HEK293 (cell line): ENCODE measurements around the gene PTPRN2.

Experiments
- ZNF274 ChIP-seq, 2 experiments: fragments of 200-500 bp in 1 of 2; fragments of 450-650 bp in 1 of 2; sonication (Bioruptor generic) in 1 of 2; formaldehyde crosslinking in 1 of 2; IDR thresholded peaks; 2 replicates each; pipeline versions ENCODE4 v1.5.1 to v1.6.1; 2014 to 2016; ENCODE audit warnings: borderline replicate concordance in 1 of 2, inconsistent platforms in 1 of 2, low read length in 1 of 2, missing biosample characterization in 1 of 2, missing genetic modification characterization in 1 of 2
- ZNF558 ChIP-seq: fragments of 450-650 bp; formaldehyde crosslinking; IDR thresholded peaks from 2 replicates; pipeline ENCODE4 v1.5.1; 2016; ENCODE audit warnings: missing biosample characterization, missing genetic modification characterization
- TF ChIP-seq, protein P1 (sequence below): fragments of 450-650 bp; formaldehyde crosslinking; IDR thresholded peaks from 2 replicates; pipeline ENCODE4 v1.5.1; 2016; ENCODE audit warnings: missing biosample characterization, missing genetic modification characterization
- TF ChIP-seq, protein P2 (sequence below): fragments of 450-650 bp; formaldehyde crosslinking; IDR thresholded peaks from 2 replicates; pipeline ENCODE4 v1.5.1; 2016; ENCODE audit warnings: missing biosample characterization, missing genetic modification characterization
- TF ChIP-seq, protein P3 (sequence below): fragments of 450-650 bp; formaldehyde crosslinking; IDR thresholded peaks from 2 replicates; pipeline ENCODE4 v1.5.1; 2016; ENCODE audit warnings: missing biosample characterization, missing genetic modification characterization

GRCh38 chr7:158408318-158408920 is 179.2 kb downstream of the PTPRN2 start:
- TF ChIP-seq, protein P1, sequence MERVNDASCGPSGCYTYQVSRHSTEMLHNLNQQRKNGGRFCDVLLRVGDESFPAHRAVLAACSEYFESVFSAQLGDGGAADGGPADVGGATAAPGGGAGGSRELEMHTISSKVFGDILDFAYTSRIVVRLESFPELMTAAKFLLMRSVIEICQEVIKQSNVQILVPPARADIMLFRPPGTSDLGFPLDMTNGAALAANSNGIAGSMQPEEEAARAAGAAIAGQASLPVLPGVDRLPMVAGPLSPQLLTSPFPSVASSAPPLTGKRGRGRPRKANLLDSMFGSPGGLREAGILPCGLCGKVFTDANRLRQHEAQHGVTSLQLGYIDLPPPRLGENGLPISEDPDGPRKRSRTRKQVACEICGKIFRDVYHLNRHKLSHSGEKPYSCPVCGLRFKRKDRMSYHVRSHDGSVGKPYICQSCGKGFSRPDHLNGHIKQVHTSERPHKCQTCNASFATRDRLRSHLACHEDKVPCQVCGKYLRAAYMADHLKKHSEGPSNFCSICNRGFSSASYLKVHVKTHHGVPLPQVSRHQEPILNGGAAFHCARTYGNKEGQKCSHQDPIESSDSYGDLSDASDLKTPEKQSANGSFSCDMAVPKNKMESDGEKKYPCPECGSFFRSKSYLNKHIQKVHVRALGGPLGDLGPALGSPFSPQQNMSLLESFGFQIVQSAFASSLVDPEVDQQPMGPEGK (tag by site-specific recombination): no peak
- no peak for TF ChIP-seq ZNF558 (tag by site-specific recombination)
- TF ChIP-seq, protein P2, sequence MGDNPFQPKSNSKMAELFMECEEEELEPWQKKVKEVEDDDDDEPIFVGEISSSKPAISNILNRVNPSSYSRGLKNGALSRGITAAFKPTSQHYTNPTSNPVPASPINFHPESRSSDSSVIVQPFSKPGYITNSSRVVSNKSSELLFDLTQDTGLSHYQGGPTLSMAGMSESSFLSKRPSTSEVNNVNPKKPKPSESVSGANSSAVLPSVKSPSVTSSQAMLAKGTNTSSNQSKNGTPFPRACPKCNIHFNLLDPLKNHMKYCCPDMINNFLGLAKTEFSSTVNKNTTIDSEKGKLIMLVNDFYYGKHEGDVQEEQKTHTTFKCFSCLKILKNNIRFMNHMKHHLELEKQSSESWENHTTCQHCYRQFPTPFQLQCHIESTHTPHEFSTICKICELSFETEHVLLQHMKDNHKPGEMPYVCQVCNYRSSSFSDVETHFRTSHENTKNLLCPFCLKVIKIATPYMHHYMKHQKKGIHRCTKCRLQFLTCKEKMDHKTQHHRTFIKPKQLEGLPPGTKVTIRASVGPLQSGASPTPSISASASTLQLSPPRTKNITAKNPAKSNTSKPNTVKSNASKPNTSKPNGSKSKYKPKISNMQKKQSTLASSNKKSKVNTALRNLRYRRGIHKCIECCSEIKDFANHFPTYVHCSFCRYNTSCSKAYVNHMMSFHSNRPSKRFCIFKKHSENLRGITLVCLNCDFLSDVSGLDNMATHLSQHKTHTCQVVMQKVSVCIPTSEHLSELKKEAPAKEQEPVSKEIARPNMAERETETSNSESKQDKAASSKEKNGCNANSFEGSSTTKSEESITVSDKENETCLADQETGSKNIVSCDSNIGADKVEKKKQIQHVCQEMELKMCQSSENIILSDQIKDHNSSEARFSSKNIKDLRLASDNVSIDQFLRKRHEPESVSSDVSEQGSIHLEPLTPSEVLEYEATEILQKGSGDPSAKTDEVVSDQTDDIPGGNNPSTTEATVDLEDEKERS (tag by site-specific recombination): no peak
- TF ChIP-seq, protein P3, sequence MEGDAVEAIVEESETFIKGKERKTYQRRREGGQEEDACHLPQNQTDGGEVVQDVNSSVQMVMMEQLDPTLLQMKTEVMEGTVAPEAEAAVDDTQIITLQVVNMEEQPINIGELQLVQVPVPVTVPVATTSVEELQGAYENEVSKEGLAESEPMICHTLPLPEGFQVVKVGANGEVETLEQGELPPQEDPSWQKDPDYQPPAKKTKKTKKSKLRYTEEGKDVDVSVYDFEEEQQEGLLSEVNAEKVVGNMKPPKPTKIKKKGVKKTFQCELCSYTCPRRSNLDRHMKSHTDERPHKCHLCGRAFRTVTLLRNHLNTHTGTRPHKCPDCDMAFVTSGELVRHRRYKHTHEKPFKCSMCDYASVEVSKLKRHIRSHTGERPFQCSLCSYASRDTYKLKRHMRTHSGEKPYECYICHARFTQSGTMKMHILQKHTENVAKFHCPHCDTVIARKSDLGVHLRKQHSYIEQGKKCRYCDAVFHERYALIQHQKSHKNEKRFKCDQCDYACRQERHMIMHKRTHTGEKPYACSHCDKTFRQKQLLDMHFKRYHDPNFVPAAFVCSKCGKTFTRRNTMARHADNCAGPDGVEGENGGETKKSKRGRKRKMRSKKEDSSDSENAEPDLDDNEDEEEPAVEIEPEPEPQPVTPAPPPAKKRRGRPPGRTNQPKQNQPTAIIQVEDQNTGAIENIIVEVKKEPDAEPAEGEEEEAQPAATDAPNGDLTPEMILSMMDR (tag by site-specific recombination): no peak
- TF ChIP-seq ZNF274 (IDR thresholded peaks at IDR 0.05; ENCODE audit: low read length): no peak
- TF ChIP-seq ZNF274 (tag by site-specific recombination; IDR thresholded peaks at IDR 0.05; ENCODE audit: borderline replicate concordance): no peak
